HL-60/S4 (cell line): ENCODE results near the gene TMEM123.

Experiments used
- in situ Hi-C: fragments of 300-500 bp; cut with MboI; formaldehyde crosslinking; loops from 2 replicates; pipeline ENCODE4 v1.14.3; 2022; ENCODE audit warnings: low sequenced_read_pairs

Gene TMEM123

DNA sequence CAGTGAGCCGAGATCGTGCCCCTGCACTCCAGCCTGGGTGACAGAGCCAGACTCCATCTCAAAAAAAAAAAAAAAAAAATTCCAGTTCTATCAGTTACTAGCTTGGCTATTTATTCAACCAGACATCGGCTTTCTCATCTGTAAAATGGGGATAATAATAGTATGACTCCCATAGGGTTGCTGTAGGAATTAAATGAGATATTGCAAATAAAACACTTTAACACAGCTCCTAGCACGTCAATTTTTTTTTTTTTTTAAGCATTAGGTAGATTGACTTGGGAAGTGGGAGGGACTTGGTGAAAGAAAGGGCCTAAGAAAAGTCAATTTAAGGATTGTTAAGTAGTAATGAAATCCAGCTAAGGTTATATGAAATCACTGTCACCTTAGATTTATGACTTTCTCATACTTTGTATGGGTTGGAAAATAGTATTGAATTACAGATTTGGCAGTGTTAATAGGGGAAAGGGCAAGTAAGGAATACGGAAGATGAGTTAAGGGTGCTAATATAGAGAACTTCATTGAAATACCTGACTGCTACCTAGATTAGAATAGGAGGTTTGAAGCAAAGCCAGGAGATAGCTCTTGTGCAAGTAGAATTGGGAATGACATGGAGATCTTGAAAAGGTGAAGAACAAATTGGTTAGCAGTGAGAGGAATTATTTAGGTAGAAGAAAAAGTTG is 76.7 kb downstream of the TMEM123 start:
- in situ Hi-C loops: loop anchor here (25.0 kb wide), 1 partner anchor 111 kb away; no protein-coding TSS in a partner anchor

DNA sequence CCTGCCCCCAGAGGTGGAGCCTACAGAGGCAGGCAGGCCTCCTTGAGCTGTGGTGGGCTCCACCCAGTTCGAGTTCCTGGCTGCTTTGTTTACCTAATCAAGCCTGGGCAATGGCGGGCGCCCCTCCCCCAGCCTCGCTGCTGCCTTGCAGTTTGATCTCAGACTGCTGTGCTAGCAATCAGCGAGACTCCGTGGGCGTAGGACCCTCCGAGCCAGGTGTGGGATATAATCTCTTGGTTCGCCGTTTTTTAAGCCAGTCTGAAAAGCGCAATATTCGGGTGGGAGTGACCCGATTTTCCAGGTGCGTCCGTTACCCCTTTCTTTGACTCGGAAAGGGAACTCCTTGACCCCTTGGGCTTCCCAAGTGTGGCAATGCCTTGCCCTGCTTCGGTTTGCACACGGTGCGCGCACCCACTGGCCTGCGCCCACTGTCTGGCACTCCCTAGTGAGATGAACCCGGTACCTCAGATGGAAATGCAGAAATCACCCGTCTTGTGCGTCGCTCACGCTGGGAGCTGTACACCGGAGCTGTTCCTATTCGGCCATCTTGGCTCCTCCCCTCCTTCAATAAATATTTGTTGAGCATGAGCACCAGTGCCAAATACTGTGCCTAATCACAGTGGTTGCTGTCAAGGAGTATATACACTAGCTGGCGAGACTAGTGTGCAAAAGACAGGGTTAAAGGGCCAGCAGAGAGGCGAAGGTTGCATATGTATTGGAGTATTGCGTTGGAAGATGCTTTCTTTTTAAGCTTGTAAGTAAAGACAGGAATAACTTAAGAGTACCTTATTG is 77.7 kb downstream of the TMEM123 start:
- in situ Hi-C loops: loop anchor here (25.0 kb wide), 1 partner anchor 112 kb away; no protein-coding TSS in a partner anchor

- in situ Hi-C loops: no loop called here
Observed at GRCh38 chr11:102368472-102368871, 84.1 kb downstream of the TMEM123 start.

- in situ Hi-C loops: no loop called here
Observed at GRCh38 chr11:102367364-102367763, 85.2 kb downstream of the TMEM123 start.

DNA sequence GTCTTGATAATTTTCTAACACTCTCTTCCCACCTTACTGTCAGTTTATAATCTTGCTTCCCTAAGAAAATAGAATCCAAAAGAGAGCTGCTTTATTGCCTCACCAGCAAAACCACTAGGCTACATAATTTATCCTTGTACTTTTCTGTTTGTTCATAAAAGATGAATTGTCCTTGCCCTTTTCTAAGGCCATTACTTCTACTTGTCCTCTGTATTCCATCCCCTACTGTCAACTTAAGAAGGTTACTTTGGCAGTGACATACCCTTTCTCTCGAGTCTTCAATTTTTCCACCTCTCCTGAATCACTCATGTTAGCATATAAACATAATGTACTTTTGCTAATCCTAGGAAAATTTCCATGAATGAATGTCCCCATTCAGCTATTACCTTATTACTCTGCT is 87.6 kb downstream of the TMEM123 start:
- in situ Hi-C loops: no loop called here

DNA sequence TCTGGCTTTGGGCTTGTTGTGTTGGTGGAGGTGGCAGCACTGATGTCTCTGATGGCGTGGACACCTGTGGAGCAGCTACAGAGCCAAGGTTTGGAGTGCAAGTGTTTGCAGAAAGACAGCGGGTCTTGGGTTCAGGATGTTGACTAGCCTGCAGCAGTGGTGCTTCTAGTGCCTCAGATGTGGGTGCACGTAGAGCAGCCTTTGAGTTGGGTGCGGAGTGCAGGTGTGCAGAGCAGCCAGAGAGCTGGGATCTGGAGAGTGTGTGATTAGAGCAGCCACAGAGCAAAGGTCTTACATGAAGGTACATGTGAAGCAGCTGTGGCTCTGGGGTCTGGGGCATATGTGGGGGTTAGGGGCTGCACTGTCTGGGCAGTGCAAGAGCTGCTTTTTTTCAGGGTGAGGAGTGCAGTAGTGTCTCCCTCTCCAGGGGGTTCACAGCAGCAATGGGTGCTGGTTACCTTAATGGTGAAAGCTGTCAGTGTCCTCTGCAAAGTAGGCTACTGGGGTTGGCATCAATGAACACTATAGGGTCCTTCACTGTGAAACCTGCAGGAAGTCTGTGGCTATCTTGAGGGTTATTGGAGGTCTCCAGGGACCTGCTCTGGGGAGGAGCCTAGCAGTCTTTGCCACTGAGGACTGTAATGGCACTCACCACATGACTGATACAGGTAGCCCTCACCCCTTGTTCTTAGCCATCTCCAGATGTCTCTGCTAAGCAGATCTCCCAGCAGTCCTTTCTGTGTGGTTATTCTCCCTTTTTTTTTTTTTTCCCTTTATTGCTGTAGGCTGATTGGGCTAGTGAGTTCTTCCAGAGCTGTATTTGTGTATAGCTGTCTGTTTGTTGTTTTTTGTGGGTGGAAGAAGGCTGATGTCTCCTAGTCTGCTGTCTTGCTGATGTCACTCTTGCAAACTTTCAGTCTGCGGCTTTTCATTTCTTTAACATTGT is 91.2 kb downstream of the TMEM123 start:
- in situ Hi-C loops: no loop called here

DNA sequence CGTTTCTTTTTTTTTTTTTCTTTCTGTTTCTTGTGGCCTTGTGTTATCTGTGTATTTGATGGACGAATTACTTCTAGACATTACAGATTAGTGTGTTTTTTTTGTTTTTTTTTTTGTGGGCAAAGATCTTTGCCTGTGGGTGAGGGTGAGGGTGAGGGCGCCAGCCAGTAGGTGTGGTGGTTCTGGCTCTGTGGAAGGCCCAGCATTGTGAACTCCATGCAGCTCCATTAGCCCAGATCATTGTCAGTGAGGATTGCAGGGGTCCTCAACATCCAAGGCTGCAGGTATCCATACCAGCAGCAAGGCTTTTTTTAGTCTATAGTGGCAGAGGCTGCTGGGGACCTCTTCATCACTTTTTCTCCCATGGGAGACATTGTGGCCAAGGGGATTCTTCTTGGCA is 91.9 kb downstream of the TMEM123 start:
- in situ Hi-C loops: no loop called here

DNA sequence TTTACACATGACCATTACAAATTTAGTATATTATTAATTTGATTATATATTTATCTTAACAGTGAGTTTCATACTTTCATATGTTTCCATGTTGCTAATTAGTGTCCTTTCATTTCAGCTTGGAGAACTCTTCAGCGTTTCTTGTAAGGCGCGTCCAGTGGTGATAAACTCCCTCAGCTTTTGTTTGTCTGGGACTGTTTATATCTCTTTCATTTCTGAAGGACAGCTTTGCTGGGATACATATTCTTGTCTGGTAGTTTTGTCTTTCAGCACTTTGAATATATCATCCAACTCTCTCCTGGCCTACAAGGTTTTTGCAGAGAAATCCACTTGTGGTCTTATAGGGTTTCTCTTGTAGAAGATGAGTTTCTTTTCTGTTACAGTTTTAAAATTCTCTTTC is 93.2 kb downstream of the TMEM123 start:
- in situ Hi-C loops: no loop called here

DNA sequence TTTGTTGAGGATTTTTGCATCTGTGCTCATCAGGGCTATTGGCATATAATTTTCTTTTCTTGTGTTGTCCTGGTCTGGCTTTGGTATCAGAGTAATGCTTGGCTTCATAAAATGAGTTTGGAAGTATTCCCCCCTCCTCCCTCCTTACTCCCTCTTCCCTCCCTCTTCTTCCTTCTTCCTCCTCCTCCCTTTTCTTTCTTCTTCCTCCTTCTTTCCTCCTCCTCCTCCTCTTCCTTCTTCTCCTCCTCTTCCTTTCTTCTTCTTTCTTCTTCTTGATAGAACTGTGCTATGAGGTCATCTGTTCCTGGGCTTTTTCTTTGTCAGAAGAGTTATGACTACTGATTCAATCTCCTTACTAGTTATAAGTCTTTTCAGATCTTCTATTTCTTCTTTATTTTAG is 95.4 kb downstream of the TMEM123 start:
- in situ Hi-C loops: no loop called here

GRCh38 chr11:102347462-102348370 is 104.8 kb downstream of the TMEM123 start:
- in situ Hi-C loops: no loop called here

GRCh38 chr11:102346748-102347461 is 105.7 kb downstream of the TMEM123 start, which contains the start of gene BIRC2:
Gene BIRC2 (plus strand): TSS chr11:102347214. CDS start chr11:102349855, 2,641 bp downstream.
- in situ Hi-C loops: no loop called here

- in situ Hi-C loops: no loop called here
Observed at GRCh38 chr11:102346456-102346747, 106.2 kb downstream of the TMEM123 start.
